DMS53 treated with DMSO at 0.1 percent for 48 hours (cell line): ENCODE measurements around the gene MKLN1.
"Not testable (repeated sequence)": the region's sequence is repeated elsewhere in the genome, so short reads cannot be mapped to it uniquely, and the experiment has no call there.

Experiments
- DNase-seq: peaks from one replicate; lab custom pipeline; 2025; ENCODE audit not compliant: unreplicated experiment; lab: John Stamatoyannopoulos, UW

The MKLN1 gene

DNA sequence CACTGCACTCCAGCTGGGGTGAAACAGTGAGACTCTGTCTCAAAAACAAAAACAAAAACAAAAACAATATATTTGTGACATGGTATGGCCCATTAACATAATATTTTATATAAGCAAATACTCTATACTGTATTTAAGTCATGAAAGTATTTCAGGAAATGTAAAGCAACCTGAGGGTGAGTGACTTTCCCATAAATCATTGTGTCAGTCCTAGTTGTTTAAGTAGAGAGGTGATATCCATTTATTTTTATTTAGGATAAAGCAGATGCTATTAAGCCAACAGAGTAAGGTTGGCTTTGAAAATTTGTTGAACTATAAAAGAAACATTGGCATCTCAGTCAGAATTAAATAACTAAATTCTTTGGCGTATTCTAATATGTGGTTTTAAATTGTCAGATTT lies 60.5 kb downstream of the MKLN1 start:
- no peak for DNase-seq

DNA sequence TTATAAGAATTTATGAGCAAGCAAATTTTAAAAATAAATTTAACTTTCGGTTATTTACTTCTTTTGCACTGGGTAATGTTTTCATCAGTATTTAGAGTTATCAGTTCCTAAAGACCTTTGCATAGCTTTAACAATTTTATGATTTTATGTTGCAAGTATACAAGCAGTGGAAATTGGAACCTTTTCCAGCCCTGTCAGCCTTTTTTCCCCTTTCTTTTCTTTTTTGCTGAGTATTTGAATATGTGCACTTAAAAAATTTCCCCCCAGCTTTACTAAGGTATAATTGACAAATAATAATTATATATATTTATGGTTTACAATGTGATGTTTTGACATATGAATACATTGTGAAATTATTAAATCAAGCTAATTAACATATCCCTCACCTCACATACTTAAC lies 62.6 kb downstream of the MKLN1 start:
- DNase-seq = no peak

DNA sequence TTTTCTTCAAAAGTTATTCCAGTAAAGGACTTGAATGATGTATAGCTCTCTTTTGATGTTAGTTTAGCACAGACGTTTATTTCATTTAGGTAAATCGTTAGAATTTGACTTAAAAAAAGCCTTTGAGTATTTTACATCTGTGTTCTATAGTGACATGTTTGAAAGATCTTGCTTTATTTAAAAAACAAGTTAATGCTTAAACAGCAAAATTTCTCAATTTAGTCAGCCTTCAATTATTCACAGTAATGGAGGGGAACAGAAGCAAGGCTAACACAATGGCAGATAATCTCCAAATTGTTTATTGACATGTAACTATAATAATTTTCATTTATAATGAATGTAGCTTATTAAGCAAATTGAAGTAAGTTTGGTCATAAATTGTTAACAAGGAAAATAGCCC lies 63.5 kb downstream of the MKLN1 start:
- DNase-seq = no peak

DNA sequence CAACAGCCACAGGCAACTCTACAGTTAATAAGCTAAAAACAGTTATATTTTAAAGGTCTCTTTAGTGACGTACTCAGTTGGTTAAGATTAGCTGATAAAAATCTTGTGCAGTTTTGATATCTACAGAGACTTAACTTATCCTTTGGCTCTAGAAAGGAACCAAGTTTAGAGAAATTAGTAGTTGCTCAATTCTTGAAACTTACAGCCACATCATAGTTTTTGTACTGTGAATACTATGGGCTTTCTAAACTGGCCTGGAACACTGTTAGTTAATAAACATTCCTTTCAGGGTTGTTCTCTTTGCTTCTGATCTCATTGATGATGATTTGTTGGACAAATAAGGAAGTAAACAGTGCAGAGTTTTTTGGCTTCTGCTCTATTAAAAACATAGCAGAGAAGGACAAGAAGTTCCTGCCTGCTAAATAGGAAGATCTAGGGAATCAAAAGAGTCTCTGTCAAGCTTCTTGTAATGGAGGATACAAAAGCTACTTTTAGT lies 73.1 kb downstream of the MKLN1 start:
- DNase-seq = no peak

DNA sequence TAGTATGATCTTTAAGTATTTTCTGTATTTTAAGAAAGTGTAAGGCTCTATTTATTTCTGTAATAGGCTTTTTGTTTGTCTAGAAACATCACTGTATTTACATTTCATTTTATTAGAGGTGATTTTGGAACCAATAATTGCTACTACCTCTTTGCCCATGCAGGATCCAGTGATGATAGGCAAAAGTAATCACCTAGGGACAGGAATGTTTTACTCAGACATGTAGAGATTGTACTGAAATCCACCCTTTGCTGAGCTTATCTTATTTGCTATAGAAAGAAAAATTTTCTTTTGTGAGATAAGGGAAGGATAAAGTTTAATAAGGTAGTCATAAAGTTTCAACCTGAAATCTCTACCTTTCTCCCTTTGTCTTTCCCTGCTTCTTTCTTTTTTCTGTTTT lies 73.5 kb downstream of the MKLN1 start:
- no peak for DNase-seq

DNA sequence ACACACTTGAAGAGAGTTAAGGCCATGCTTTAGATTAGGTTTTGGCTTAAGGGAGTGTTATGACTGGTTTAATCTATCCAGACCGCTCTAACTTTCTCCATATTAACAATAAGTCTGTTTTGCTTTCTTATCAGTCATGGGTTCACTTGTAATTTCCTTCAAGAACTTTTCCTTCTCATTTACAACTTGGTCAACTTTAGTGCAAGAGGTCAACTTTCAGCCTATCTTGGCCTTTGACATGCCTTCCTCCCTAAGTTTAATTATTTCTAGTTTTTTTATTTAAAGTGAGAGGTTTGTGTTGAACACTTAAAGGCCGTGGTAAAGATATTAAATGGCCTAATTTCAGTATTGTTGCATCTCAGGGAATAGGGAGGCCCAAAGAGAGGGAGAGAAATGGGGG lies 75.6 kb downstream of the MKLN1 start:
- DNase-seq = no peak

DNA sequence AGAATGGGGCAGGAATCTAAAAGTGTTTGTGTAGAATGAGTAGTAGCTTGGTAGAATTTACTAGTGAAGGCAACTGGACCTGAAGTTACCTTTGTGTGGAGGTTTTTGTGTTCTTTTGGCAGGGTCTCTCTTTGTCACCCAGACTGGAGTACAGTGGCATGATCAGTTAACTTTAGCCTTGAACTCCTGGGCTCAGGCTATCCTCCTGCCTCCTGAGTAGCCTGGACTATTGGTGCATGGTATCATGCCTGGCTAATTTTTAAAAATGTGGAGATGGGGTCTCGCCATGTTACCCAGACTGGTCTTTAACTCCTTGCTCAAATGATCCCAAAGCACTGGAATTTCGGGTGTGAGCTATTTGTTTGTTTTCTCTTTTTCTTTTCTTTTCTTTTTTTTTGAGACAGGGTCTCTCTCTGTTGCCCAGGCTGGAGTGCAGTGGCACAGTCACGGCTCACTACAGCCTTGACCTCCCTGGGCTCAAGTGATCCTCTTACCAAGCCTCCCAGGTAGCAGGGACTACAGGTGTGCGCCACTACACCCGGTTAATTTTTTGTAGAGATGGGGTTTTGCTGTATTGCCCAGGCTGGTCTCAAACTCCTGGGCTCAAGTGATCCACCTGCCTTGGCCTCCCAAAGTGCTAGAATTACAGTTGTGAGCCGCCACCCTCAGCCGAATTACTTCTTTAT lies 76.7 kb downstream of the MKLN1 start:
- DNase-seq = no peak

DNA sequence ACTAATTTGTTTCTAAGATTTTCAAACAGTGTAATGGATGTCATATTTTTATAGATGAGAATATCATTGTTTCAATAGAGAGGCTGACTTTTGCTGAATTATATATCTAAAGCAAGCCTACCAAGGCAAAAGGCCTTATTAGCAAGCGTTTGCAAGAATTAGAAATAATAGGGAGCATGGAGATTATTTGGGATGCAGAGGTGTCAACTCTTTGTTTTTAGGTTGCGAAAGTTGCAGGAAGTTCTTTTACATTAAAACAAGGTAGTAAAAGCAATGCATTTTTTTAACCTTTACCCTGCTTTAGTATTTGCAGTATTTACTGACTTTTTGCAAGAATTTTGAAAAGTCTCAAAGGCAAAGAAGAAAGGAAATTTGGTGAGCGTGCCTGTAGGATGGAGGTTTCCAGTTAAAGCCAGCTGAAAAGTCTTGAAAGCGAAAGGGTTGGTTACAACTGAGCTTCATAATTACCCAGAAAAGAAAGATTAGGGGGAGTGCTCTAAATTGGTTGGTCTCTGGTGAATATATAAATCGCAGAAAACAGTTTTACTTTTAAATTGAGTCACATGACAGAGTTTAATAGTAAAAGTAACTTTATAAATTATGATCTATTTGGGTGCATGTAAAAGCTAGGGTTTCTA lies 81.6 kb downstream of the MKLN1 start:
- DNase-seq = no peak

DNA sequence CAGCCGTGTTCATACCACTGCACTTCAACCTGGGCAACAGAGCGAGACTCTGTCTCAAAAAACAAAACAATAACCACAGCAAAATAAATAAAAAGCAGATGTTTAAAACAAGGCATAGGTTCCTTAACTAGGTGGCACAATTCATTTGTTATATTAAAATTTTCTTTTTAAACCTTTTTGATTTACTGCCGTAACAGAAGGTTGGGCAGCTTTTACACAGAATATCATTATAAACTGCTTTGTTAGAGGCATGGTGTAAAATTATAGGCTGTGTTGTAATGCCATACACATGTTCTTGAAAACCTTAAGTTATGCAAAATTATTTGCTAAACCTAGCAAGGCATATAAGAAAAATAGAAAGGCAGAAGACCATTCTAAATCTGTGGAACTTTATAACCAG lies 84.4 kb downstream of the MKLN1 start:
- DNase-seq = no peak

DNA sequence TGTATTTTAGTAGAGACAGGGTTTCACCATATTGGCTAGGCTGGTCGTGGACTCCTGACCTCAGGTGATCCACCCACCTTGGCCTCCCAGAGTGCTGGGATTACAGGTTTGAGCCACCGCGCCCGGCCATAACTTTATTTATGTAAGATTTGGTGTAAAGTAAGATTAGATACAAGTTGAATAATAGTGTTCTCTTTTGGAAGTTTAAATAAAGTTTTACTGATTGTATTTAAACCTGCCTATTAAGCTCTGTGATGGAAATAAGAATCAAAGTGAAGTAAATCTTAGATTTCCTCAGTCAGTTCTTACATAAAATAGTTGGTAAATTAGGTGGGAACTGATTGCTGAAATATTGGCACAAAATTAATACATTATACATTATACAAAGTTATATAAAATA lies 86.0 kb downstream of the MKLN1 start:
- no peak for DNase-seq

DNA sequence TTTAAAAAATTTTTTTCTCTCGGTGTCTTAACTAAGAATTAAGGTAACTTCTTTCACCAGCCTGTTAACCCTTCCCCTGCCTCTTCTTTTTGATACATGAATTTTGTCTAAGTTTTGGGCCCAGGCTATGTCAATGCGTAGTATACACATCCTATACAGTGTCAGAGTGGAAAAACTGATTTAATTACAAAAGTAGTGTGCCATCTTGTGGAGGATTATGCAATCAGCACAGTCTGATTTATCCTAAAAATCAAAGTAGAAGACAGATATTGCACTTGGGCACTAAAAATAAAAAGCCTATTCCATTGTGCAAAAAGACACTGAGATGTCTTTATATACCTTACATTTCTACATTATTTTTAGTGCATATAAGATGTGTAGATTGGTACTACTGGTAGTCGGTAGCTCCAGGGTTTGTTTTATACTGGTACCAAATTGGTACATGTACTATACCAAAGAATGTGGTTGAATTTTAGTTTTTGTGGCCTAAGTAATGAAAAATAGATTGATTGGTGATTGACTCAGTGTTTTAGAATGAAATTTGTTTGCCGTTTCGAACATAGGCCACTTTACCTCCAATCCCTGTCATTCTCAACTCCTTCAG lies 96.6 kb downstream of the MKLN1 start:
- DNase-seq = peak; percentile 12

DNA sequence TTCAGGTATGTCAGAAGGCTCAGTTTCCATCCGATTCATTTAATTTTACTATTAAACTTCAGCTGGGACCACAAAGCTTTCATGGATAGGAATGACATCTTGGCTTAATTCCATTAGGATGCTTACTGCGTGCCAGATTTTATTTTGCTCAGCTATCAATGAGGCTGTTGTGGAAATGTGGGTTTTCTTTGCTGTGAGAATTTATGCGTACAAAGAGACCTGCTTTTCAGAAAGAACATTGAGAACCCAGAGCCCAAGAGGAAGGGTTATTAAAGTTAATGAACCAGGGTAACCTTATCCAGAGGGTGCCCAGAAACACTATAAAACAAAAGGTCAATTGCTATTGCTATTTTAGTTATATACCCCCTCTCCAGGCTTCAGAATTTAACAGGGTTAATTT lies 98.3 kb downstream of the MKLN1 start:
- DNase-seq = no peak

DNA sequence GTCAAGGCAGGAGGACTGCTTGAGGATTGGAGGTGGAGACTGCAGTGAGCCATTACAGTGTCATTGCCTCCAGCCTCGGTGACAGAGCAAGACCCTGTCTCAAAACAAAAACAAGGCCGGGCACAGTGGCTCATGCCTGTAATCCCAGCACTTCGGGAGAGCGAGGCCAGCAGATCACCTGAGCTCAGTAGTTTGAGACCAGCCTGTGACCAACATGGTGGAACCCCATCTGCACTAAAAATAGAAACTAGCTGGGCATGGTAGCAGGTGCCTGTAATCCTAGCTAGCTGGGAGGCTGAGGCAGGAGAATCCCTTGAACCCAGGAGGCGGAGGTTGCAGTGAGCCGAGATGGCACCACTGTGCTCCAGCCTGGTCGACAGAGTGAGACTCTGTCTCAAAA lies 103.2 kb downstream of the MKLN1 start:
- not testable (repeated sequence) for DNase-seq

DNA sequence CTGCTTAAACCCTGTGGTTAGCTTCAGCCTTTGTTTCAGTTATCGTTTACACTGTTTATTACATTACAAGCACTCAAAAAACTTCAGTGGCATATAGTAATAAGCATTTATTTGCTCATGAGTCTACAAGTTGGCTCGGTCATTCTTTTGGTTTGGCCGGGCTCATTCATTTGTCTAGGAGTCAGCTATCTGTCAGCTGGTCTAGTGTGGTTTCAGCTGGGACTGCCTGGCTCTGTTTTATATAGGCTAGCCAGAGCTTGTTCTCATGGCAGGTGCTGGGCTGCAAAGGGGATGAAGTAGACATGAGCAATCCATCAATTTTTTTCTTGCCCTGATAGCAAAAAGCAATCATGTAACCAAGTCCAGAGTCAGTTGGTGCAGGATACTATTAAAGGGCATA lies 103.6 kb downstream of the MKLN1 start:
- DNase-seq = no peak

DNA sequence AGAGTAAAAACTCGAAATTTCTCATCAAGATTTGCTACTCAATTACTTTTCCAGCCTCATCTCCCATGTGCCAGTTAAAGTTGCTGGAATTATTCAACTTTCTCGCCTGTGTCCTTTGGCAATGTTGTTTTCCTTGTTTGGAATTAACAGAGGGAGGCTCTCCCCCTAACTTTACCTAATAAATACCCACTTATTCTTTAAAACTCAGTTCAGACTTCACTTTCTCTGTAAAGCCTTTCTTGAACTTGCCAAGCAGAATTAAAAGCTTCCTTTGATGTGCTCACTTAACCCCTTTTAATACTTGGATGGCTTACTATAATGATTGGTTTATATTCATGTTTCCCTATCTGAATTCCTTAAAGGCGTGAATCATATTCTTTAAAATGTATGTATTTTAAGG lies 104.1 kb downstream of the MKLN1 start:
- no peak for DNase-seq

DNA sequence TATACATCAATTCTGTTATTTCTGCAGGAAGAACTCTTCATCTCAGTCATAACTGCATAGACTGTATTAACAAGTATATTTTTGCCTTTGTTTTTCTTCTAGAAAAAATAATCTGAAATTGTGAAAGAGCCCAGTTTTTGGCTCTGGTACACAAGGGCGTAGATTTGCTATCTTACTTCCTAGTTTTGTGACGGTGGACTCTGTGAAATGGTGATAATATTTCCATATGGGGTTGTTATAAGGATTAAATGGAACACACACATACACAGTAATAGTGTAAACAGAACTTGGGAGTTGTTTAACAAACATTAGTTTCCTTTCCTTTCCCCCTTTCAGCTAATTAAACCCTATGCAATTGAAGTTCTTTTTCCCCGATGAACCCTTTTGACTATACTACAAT lies 108.7 kb downstream of the MKLN1 start:
- no peak for DNase-seq

DNA sequence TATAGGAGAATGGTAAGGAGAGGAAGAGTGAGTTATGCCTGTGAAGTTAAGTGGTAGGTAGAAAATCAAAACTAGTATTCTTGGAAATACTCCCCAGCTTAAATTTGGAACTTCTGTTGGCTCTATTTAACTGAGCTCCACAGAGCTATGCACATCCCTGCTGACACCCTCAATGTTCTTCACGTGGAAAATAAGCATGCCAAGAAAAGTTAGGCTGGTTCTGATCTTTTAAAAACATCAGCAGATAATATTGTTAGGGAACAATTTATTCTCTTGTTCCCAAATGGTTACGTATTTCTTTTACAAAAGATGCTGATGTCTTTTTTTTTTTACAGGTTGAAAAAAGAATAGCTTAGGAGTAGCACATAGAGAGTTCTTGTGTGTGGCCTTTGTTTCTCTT lies 111.3 kb downstream of the MKLN1 start:
- DNase-seq = no peak

DNA sequence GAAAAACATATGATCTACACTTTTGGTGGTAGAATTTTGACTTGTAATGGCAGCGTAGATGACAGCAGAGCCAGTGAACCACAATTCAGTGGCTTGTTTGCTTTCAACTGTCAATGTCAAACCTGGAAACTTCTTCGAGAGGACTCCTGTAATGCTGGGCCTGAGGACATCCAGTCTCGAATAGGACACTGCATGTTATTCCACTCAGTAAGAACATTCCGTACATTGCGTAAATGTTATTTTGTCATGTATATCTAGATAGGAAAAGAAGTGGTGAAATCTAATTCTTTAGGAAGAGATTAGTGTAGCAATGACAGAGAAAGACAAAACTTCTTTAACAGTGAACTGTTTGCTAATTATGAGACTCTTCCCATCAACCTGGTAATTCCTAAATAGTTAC lies 115.8 kb downstream of the MKLN1 start:
- no peak for DNase-seq

DNA sequence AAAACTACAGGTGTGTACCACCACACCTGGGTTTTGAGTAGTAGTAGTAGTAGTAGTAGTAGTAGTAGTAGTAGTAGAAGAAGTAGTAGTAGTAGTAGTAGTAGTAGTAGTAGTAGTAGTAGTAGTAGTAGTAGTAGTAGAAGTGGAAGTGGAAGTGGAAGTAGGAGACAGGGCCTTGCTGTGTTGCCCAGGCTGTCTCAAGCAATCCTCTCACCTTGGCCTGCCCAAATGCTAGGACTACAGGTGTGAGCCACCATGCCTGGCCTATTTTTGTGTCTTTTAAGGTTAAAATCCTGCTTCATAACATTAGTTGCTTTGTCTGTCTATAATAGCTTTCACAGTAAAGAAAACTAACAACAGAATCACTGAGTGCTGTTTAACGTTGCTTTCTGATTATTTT lies 117.0 kb downstream of the MKLN1 start:
- DNase-seq = no peak

DNA sequence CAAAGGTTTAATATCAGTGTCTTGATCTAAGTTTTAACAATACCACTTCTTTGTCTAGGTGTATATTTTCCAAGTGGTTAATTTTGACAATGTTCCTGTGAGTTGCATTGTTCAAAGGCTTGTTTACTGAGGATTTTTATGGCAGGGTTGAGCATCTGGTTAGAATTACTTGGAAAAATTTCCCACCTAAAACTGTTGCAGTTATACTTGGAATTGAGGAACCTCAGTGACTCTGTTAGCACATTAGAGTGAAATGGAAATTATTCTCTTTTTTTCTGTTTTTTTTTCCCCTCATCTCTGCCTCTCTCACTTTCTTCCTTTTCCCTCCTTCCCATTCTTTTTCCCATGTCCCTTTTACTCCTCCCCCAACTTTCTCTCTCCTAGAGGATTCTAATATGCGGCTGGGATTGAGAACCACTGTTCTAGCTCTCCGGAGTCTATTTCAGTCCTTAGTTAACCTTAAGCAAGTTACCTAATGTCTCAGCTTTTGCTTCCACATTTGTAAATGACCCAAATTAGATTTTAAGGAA lies 121.8 kb downstream of the MKLN1 start:
- DNase-seq = no peak

DNA sequence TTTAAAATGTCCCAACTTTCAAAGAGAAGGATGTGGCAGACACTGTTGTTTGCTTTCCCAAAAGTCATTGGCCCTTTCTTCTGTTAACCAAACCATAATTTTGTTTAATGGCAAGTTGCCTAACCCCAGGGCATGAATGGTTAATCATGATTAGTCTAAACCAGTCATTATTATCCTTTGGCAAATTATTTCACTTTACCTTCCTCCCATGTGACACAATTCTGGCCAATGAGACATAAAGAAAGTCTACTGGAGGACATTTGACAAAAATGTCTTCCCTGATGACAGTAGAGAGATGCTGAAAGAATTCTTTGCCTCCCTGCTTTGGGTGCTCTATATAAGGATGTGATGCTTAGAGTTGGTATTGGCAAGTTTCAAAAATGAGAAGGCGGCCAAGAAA lies 126.8 kb downstream of the MKLN1 start:
- no peak for DNase-seq

DNA sequence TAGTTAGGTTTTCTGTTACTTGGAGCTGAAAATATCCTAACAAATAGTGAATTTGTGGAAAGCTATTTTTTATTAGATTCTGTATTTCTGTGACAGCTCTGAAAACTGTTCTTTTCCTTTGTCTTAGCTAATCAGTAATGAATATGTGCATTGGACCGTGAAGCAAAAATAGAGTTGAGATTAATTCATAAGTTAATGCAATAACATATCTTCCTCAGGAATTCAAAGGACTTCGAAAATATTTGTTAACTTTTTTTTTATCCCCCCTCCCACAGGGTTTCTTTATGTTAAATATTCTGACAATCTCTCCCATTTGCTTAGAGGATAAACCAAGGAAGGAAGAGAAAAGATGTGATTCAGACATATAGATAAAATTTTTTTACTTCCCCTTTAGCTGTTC lies 127.3 kb downstream of the MKLN1 start:
- DNase-seq = no peak
